WTC11 (cell line): ENCODE results near the gene DIDO1. TPM values are rescaled to one million over a fixed set of nuclear protein-coding genes. Genes with fewer than 3 reads are reported as not detected.

Experiments
- ATF6 ChIP-seq: sonication (generic); formaldehyde crosslinking; IDR thresholded peaks from 2 replicates; pipeline ENCODE4 v1.8.1; 2023; ENCODE audit warnings: mild to moderate bottlenecking, missing genetic modification reagents
- CREB1 ChIP-seq: sonication (generic); formaldehyde crosslinking; IDR thresholded peaks from 2 replicates; pipeline ENCODE4 v1.8.0; 2023; ENCODE audit warnings: mild to moderate bottlenecking, missing genetic modification reagents
- E2F4 ChIP-seq: sonication (generic); formaldehyde crosslinking; IDR thresholded peaks from 2 replicates; pipeline ENCODE4 v1.8.1; 2022; ENCODE audit warnings: low read depth, mild to moderate bottlenecking, moderate library complexity, missing genetic modification reagents, borderline replicate concordance
- ELF4 ChIP-seq: sonication (generic); formaldehyde crosslinking; IDR thresholded peaks from 2 replicates; pipeline ENCODE4 v1.8.1; 2022; ENCODE audit warnings: low read depth, mild to moderate bottlenecking, moderate library complexity, missing genetic modification reagents
- ERG ChIP-seq: fragments of 250-450 bp; sonication (Bioruptor Pico); IDR thresholded peaks from 2 replicates; pipeline ENCODE4 v1.8.0; 2021; ENCODE audit warnings: mild to moderate bottlenecking
- FOXJ3 ChIP-seq: sonication (generic); formaldehyde crosslinking; IDR thresholded peaks from 2 replicates; pipeline ENCODE4 v1.9.0; 2021; ENCODE audit warnings: missing genetic modification reagents, mild to moderate bottlenecking, borderline replicate concordance
- GTF2I ChIP-seq: fragments of 250-450 bp; sonication (Bioruptor Pico); conservative IDR thresholded peaks from 2 replicates; pipeline ENCODE4 v1.4.0; 2021; ENCODE audit warnings: mild to moderate bottlenecking
- HMGA2 ChIP-seq: fragments of 250-450 bp; sonication (Bioruptor Pico); IDR thresholded peaks from 2 replicates; pipeline ENCODE4 v1.4.0; 2021; ENCODE audit warnings: mild to moderate bottlenecking, moderate library complexity
- KAT7 ChIP-seq: sonication (generic); formaldehyde crosslinking; IDR thresholded peaks from 2 replicates; pipeline ENCODE4 v1.8.1; 2023; ENCODE audit warnings: missing genetic modification reagents, mild to moderate bottlenecking, borderline replicate concordance
- NFATC4 ChIP-seq: fragments of 250-450 bp; sonication (Bioruptor Pico); IDR thresholded peaks from 2 replicates; pipeline ENCODE4 v1.9.0; 2021; ENCODE audit warnings: mild to moderate bottlenecking
- PRRX2 ChIP-seq: fragments of 250-450 bp; sonication (Bioruptor Pico); IDR thresholded peaks from 2 replicates; pipeline ENCODE4 v1.8.0; 2021; ENCODE audit warnings: mild to moderate bottlenecking
- SMAD3 ChIP-seq: sonication (generic); formaldehyde crosslinking; IDR thresholded peaks from 2 replicates; pipeline ENCODE4 v1.8.0; 2022; ENCODE audit warnings: missing genetic modification reagents, mild to moderate bottlenecking, borderline replicate concordance
- SMAD4 ChIP-seq: sonication (generic); formaldehyde crosslinking; IDR thresholded peaks from 2 replicates; pipeline ENCODE4 v1.8.0; 2022; ENCODE audit warnings: mild to moderate bottlenecking, missing genetic modification reagents
- TEAD1 ChIP-seq: sonication (generic); formaldehyde crosslinking; IDR thresholded peaks from 2 replicates; pipeline ENCODE4 v1.8.0; 2022; ENCODE audit warnings: mild to moderate bottlenecking, missing genetic modification reagents
- TEAD4 ChIP-seq: sonication (generic); formaldehyde crosslinking; IDR thresholded peaks from 2 replicates; pipeline ENCODE4 v1.8.0; 2022; ENCODE audit warnings: mild to moderate bottlenecking, missing genetic modification reagents
- ZNF121 ChIP-seq: sonication (generic); formaldehyde crosslinking; IDR thresholded peaks from 2 replicates; pipeline ENCODE4 v1.8.0; 2023; ENCODE audit warnings: missing genetic modification reagents
- ZNF138 ChIP-seq: sonication (generic); formaldehyde crosslinking; conservative IDR thresholded peaks from 2 replicates; pipeline ENCODE4 v1.8.1; 2022; ENCODE audit warnings: mild to moderate bottlenecking, moderate library complexity, missing genetic modification reagents
- ZNF232 ChIP-seq: sonication (generic); formaldehyde crosslinking; IDR thresholded peaks from 2 replicates; pipeline ENCODE4 v1.8.0; 2022; ENCODE audit warnings: mild to moderate bottlenecking, missing genetic modification reagents
- ZNF317 ChIP-seq: sonication (generic); formaldehyde crosslinking; IDR thresholded peaks from 2 replicates; pipeline ENCODE4 v1.8.1; 2023; ENCODE audit warnings: low read depth, mild to moderate bottlenecking, moderate library complexity, missing genetic modification reagents, borderline replicate concordance
- total RNA-seq: library from RNA; stranded (reverse); gene quantifications from 3 replicates; pipeline ENCODE4 v1.2.3, GENCODE V29; 2021
- TF ChIP-seq, protein P1 (sequence below): sonication (generic); formaldehyde crosslinking; IDR thresholded peaks from 2 replicates; pipeline ENCODE4 v1.8.1; 2023; ENCODE audit warnings: mild to moderate bottlenecking, missing genetic modification reagents
- TF ChIP-seq, protein P2 (sequence below): sonication (generic); formaldehyde crosslinking; IDR thresholded peaks from 2 replicates; pipeline ENCODE4 v1.8.0; 2022; ENCODE audit warnings: mild to moderate bottlenecking, missing genetic modification reagents
- TF ChIP-seq, protein P3 (sequence below): sonication (generic); formaldehyde crosslinking; IDR thresholded peaks from 2 replicates; pipeline ENCODE4 v1.8.1; 2023; ENCODE audit warnings: mild to moderate bottlenecking, missing genetic modification reagents, moderate library complexity
- TF ChIP-seq, protein P4 (sequence below): sonication (generic); formaldehyde crosslinking; IDR thresholded peaks from 2 replicates; pipeline ENCODE4 v1.8.1; 2023; ENCODE audit warnings: mild to moderate bottlenecking, missing genetic modification reagents, borderline replicate concordance
- TF ChIP-seq, protein P5 (sequence below): fragments of 250-450 bp; sonication (Bioruptor Pico); conservative IDR thresholded peaks from 2 replicates; pipeline ENCODE4 v1.9.0; 2021; ENCODE audit warnings: mild to moderate bottlenecking

Gene DIDO1
- total RNA-seq, 1 experiment from 2014 or later = 87.3 TPM

DNA sequence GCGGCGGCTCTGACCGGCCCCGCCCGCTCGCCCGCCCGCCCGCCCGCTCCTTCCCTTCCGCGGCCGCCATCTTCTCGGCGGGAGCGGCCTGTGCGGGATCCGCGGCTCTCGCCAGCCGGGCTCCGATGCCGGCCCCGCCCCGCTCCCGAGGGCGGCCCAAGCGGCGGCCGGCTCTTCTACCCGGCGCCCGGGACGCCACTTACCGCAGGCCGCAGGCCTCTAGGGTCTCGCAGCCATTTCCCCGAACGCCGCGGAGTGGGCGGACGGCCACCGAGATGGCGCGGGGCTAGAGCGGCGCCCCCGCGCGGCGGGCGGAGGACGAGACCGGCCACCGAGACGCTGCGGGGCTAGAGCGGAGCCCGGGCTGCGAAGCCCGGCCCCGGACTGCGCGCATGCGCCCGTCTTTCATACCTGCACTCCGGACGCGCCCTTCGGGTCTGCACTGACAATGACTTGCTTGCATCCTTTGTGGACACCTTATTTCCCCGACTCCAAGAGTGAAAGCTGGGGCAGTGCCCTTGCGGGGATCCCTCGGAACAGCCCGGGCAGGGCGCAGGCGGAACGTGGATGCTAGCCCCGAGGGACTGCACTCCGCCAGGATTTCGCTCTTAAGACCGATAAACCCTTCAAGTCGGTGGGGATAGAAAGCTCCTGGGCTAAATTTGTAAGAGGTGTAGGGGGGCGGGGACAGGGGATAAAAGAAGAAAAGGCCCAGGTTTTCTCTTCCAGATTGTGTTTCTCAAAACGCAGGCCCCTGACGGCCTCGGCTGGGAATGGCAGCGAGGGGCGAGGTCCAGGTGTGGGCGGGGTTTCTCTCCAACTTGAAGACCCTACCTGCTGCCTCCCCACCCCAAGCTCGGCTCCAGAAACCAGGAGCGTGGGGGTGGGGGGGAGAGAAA lies at the start of gene DIDO1 (continued):
- TF ChIP-seq, protein P1, sequence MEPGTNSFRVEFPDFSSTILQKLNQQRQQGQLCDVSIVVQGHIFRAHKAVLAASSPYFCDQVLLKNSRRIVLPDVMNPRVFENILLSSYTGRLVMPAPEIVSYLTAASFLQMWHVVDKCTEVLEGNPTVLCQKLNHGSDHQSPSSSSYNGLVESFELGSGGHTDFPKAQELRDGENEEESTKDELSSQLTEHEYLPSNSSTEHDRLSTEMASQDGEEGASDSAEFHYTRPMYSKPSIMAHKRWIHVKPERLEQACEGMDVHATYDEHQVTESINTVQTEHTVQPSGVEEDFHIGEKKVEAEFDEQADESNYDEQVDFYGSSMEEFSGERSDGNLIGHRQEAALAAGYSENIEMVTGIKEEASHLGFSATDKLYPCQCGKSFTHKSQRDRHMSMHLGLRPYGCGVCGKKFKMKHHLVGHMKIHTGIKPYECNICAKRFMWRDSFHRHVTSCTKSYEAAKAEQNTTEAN (CRISPR knock-in tag) = no peak; the same call in 1 of the 2 replicates
- TF ChIP-seq, protein P2, sequence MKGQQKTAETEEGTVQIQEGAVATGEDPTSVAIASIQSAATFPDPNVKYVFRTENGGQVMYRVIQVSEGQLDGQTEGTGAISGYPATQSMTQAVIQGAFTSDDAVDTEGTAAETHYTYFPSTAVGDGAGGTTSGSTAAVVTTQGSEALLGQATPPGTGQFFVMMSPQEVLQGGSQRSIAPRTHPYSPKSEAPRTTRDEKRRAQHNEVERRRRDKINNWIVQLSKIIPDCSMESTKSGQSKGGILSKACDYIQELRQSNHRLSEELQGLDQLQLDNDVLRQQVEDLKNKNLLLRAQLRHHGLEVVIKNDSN (CRISPR knock-in tag) = no peak
- TF ChIP-seq, protein P3, sequence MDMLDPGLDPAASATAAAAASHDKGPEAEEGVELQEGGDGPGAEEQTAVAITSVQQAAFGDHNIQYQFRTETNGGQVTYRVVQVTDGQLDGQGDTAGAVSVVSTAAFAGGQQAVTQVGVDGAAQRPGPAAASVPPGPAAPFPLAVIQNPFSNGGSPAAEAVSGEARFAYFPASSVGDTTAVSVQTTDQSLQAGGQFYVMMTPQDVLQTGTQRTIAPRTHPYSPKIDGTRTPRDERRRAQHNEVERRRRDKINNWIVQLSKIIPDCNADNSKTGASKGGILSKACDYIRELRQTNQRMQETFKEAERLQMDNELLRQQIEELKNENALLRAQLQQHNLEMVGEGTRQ (CRISPR knock-in tag) = no peak; the same call in 1 of the 2 replicates
- TF ChIP-seq GTF2I (CRISPR knock-in tag) = no peak
- no peak for TF ChIP-seq SMAD4
- no peak for TF ChIP-seq ZNF138 (CRISPR knock-in tag)
- no peak for TF ChIP-seq ZNF232
- TF ChIP-seq ZNF317 (CRISPR knock-in tag) = no peak
- TF ChIP-seq, protein P4, sequence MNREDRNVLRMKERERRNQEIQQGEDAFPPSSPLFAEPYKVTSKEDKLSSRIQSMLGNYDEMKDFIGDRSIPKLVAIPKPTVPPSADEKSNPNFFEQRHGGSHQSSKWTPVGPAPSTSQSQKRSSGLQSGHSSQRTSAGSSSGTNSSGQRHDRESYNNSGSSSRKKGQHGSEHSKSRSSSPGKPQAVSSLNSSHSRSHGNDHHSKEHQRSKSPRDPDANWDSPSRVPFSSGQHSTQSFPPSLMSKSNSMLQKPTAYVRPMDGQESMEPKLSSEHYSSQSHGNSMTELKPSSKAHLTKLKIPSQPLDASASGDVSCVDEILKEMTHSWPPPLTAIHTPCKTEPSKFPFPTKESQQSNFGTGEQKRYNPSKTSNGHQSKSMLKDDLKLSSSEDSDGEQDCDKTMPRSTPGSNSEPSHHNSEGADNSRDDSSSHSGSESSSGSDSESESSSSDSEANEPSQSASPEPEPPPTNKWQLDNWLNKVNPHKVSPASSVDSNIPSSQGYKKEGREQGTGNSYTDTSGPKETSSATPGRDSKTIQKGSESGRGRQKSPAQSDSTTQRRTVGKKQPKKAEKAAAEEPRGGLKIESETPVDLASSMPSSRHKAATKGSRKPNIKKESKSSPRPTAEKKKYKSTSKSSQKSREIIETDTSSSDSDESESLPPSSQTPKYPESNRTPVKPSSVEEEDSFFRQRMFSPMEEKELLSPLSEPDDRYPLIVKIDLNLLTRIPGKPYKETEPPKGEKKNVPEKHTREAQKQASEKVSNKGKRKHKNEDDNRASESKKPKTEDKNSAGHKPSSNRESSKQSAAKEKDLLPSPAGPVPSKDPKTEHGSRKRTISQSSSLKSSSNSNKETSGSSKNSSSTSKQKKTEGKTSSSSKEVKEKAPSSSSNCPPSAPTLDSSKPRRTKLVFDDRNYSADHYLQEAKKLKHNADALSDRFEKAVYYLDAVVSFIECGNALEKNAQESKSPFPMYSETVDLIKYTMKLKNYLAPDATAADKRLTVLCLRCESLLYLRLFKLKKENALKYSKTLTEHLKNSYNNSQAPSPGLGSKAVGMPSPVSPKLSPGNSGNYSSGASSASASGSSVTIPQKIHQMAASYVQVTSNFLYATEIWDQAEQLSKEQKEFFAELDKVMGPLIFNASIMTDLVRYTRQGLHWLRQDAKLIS (CRISPR knock-in tag) = no peak; the same call in 1 of the 2 replicates
- peak; percentile 21; the same call in 1 of the 2 replicates for TF ChIP-seq TEAD1 (CRISPR knock-in tag)
- TF ChIP-seq TEAD4 (CRISPR knock-in tag) = no peak
- TF ChIP-seq CREB1 (CRISPR knock-in tag) = no peak
- TF ChIP-seq PRRX2 (CRISPR knock-in tag) = no peak
- peak; percentile 14; the same call in 1 of the 2 replicates for TF ChIP-seq KAT7
- no peak for TF ChIP-seq ELF4
- TF ChIP-seq ERG (CRISPR knock-in tag) = no peak
- TF ChIP-seq E2F4 (CRISPR knock-in tag) = peak; percentile 54; the same call in 1 of the 2 replicates
- TF ChIP-seq HMGA2 = no peak
- no peak for TF ChIP-seq FOXJ3 (CRISPR knock-in tag)
- TF ChIP-seq ATF6 = no peak
- TF ChIP-seq, protein P5, sequence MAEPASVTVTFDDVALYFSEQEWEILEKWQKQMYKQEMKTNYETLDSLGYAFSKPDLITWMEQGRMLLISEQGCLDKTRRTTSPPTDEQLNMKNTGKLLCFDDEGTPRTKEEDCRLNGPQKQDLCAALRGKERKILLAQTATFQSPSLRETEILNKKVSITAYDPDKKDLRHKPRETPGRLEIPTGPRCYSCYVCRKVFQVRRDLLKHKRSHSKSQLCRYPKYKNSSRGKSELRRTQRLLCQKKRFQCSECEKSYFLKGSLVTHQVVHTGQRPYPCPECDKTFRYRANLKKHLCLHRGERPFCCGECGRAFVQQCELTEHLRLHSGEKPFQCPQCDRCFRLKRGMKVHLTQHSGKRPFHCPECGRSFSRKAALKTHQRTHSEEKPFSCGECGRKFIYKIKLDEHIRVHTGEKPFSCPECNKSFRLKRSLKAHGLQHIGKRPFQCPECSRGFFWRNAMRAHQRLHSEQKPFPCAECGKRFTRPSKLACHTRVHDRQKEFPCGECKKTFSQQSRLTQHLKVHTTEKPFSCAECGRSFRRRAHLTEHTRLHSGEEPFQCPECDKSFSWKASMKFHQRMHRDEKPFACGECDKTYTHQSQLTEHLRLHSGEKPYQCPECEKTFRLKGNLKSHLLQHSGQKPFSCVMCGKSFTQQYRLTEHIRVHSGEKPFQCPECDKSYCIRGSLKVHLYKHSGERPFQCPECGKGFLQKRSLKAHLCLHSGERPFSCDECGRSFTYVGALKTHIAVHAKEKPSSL (CRISPR knock-in tag) = no peak
- no peak for TF ChIP-seq ZNF121 (CRISPR knock-in tag)
- no peak for TF ChIP-seq SMAD3
- no peak for TF ChIP-seq NFATC4
